Omental fat pad (tissue), 4 donors: Measurements from ENCODE around the gene PPM1L. TPM values are rescaled to one million over a fixed set of nuclear protein-coding genes. Genes with fewer than 3 reads are reported as not detected.

Experiments
- ATAC-seq: fragments of 150-250 bp; one replicate; pipeline ENCODE4 v1.9.1; 2016; ENCODE audit warnings: mild to moderate bottlenecking, moderate library complexity; ENCODE audit not compliant: low FRiP score
- DNase-seq: peaks from one replicate; pipeline ENCODE4 v3.0.0-alpha.2; 2019; ENCODE audit warnings: low spot score
- total RNA-seq, 4 donors: library from RNA; depleted of rRNA; stranded (reverse); fragments of >200 nt; gene quantifications; one replicate each; pipeline ENCODE4 v1.1.0, GENCODE V29; 2016
- TF ChIP-seq, protein P1 (sequence below), 3 donors: fragments of 450-650 bp; IDR thresholded peaks; one replicate each; pipeline ENCODE4 v1.5.1; 2016 to 2017; ENCODE audit warnings: antibody characterized with exemption in 3 of 3, mild to moderate bottlenecking in 3 of 3, moderate library complexity in 2 of 3

Gene PPM1L
- total RNA-seq, 4 donors from 2014 or later: 13.5 to 30.4 (median 18.0) TPM

DNA sequence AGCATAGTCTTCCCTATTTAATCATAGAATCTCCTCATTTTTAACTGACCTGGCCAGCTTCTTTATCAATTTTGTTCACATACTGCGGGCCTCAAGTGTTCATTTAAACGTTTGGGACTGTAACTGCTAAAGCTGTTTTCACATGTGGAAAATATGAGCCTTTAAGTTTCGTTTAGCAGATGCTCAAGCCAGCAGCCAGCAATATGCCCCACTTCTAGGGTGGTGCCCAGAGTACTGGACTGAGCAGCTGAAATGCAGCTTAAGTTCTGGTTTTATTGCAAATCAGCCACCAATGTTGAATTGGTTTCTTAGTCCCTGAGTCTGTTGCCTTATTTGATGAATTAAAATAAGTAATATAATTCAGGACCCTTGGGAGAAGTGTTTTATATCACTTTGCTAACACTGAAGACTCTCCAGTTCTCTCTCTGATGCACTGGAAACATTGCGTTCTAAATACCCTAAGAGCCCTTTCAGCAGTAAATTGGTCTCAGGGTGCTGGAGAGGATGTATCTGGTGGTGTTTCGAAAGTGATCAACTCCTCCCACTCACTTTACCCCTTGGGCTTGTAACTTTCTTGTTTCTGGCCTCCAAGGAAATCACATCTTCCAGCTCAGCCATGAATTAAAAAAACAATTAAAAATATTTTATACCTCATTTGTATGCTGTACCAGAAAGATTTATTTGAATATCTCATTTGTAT, 287.5 kb downstream of the PPM1L start:
- DNase-seq (no peak), ATAC-seq (no peak)
- TF ChIP-seq, protein P1, sequence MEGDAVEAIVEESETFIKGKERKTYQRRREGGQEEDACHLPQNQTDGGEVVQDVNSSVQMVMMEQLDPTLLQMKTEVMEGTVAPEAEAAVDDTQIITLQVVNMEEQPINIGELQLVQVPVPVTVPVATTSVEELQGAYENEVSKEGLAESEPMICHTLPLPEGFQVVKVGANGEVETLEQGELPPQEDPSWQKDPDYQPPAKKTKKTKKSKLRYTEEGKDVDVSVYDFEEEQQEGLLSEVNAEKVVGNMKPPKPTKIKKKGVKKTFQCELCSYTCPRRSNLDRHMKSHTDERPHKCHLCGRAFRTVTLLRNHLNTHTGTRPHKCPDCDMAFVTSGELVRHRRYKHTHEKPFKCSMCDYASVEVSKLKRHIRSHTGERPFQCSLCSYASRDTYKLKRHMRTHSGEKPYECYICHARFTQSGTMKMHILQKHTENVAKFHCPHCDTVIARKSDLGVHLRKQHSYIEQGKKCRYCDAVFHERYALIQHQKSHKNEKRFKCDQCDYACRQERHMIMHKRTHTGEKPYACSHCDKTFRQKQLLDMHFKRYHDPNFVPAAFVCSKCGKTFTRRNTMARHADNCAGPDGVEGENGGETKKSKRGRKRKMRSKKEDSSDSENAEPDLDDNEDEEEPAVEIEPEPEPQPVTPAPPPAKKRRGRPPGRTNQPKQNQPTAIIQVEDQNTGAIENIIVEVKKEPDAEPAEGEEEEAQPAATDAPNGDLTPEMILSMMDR (IDR thresholded peaks at IDR 0.05): no peak

DNA sequence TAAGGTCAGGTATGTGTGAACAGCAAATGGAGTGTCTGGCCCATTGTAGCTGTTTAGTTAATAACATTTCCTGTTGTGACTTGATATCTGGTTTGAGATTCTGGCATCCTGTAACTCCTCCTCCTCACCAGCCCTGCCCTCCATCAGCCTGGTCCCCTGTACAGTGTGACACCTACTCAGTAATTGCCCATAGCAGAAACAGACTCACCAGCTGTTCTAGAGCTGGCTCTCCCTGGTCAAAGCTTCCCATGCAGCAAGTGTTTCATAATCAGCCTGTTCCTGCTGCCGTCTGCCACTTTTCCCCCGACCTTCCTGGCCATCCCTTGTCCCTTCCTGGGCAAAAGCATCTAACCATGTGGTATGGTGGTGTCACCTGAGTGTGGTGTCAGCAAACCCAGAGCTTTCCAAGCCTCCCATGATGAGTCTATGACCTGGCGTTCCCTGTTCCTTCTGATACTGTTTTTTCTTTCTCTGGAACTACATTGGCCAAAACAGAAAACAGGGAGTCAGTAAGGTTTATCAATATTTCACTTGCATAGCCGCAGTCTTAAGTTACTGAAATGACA, 293.7 kb downstream of the PPM1L start:
- ATAC-seq (peak; percentile 28), DNase-seq (no peak)
- TF ChIP-seq, protein P1 (IDR thresholded peaks at IDR 0.05): no peak

DNA sequence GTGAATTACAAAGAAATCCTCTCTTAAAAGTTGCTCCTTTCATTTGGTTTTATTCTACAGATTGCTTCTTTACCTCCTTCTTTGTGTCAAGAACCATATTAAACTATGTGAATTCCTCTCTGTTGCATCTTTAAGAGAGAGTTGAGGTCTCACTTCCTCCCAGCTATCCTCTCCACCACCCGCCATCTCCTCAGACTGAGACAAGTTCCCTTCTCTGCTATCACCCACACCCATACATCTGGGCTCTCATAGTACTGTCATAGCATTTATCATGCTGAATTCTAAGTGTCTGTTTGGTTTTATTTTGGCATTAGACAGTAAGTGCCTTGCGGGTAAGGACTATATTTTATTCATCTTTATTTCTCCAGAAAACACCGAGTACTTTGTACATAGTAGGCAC, 294.9 kb downstream of the PPM1L start:
- DNase-seq (no peak), ATAC-seq (no peak)
- TF ChIP-seq, protein P1 (IDR thresholded peaks at IDR 0.05): no peak

GRCh38 chr3:161051856-161052255, 295.8 kb downstream of the PPM1L start:
- DNase-seq: no peak
- no peak for ATAC-seq
- TF ChIP-seq, protein P1 (IDR thresholded peaks at IDR 0.05): no peak

GRCh38 chr3:161054860-161055604, 299.0 kb downstream of the PPM1L start:
- TF ChIP-seq, protein P1 (IDR thresholded peaks at IDR 0.05): no peak
- ATAC-seq (no peak), DNase-seq (no peak)

DNA sequence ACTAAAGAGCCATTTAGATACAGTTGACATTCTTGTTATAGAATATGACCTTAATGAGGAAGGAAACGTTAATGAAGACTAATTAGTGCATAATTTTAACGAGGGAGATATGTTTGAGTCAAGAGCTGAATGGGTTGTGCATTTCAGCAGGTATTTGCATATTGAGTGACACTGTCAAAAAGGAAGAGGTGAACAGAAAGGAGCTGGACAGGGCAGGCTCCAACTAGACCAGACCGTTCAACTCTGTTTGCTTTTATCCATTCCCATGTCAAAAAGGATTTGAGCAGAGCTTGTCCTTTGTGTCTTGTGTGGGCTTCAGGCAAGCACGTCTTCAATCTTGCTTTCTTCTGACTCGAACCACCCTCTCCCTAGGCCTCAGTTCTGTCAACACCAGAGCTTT, 308.4 kb downstream of the PPM1L start:
- TF ChIP-seq, protein P1 (IDR thresholded peaks at IDR 0.05): no peak
- DNase-seq (no peak), ATAC-seq (no peak)
